Measurements from ENCODE around the gene TMEM132D. TPM values are rescaled to one million over a fixed set of nuclear protein-coding genes. Genes with fewer than 3 reads are reported as not detected.

Gene TMEM132D
- total RNA-seq, 1 experiment from 2014 or later, result 1.4 TPM

- TF ChIP-seq ZNF532 (CRISPR knock-in tag; IDR thresholded peaks at IDR 0.05; ENCODE audit: borderline replicate concordance) (no peak), CREB1 (CRISPR knock-in tag; IDR thresholded peaks at IDR 0.05) (no peak), IRF1 (CRISPR knock-in tag; IDR thresholded peaks at IDR 0.05) (no peak), TEAD4 (CRISPR knock-in tag; IDR thresholded peaks at IDR 0.05) (no peak), TCF7 (CRISPR knock-in tag; IDR thresholded peaks at IDR 0.05; ENCODE audit: low read depth) (no peak), E2F1 (CRISPR knock-in tag; IDR thresholded peaks at IDR 0.05) (no peak)
Observed at GRCh38 chr12:129641926-129642325, 261.9 kb downstream of the TMEM132D start (continued).

GRCh38 chr12:129635021-129635685, 268.7 kb downstream of the TMEM132D start:
- H3K27ac Mint-ChIP-seq, result no peak overlapping the region
- H3K4me3 Mint-ChIP-seq, result no peak overlapping the region
- peaks cover 80% of the 10 kb centered on the region for H3K36me3 Mint-ChIP-seq
- ATAC-seq (no peak), DNase-seq (ENCODE audit: low spot score) (no peak)
- TF ChIP-seq E2F5 (CRISPR knock-in tag; IDR thresholded peaks at IDR 0.05), result no peak
- ChIA-PET CTCF (no interaction called here), POLR2A (no interaction called here)
- peaks cover 20% of the 10 kb centered on the region for H3K27me3 Mint-ChIP-seq (ENCODE audit: low read depth)
- H3K4me1 Mint-ChIP-seq, result peaks cover 3% of the 10 kb centered on the region
- peaks cover 86% of the 10 kb centered on the region for H3K9me3 Mint-ChIP-seq

- Mint-ChIP-seq H3K27me3 (ENCODE audit: low read depth) (peaks cover 20% of the 10 kb centered on the region), H3K9me3 (peaks cover 87% of the 10 kb centered on the region), H3K4me1 (peaks cover 3% of the 10 kb centered on the region), H3K27ac (no peak overlapping the region), H3K36me3 (peaks cover 85% of the 10 kb centered on the region), H3K4me3 (no peak overlapping the region)
- ChIA-PET POLR2A (no interaction called here), CTCF (no interaction called here)
- ATAC-seq, result no peak
- DNase-seq (ENCODE audit: low spot score), result no peak
- TF ChIP-seq ZSCAN18 (CRISPR knock-in tag; IDR thresholded peaks at IDR 0.05), result no peak
- no peak for TF ChIP-seq SP1 (CRISPR knock-in tag; conservative IDR thresholded peaks at IDR 0.05)
- TF ChIP-seq ZNF512 (CRISPR knock-in tag; IDR thresholded peaks at IDR 0.05; ENCODE audit: borderline replicate concordance), result no peak
- no peak for TF ChIP-seq SOX15 (CRISPR knock-in tag; IDR thresholded peaks at IDR 0.05)
- no peak for TF ChIP-seq SMAD3 (CRISPR knock-in tag; IDR thresholded peaks at IDR 0.05; ENCODE audit: borderline replicate concordance)
- no peak for TF ChIP-seq HMGA2 (CRISPR knock-in tag; IDR thresholded peaks at IDR 0.05)
- TF ChIP-seq JUN (CRISPR knock-in tag; IDR thresholded peaks at IDR 0.05), result no peak
- no peak for TF ChIP-seq ZNF219 (CRISPR knock-in tag; IDR thresholded peaks at IDR 0.05; ENCODE audit: borderline replicate concordance)
- TF ChIP-seq ZNF396 (CRISPR knock-in tag; IDR thresholded peaks at IDR 0.05; ENCODE audit: borderline replicate concordance), result no peak
- no peak for TF ChIP-seq NR1H2 (CRISPR knock-in tag; IDR thresholded peaks at IDR 0.05)
- TF ChIP-seq ATF1 (CRISPR knock-in tag; IDR thresholded peaks at IDR 0.05), result no peak
- no peak for TF ChIP-seq CTCF (IDR thresholded peaks at IDR 0.05)
Observed at GRCh38 chr12:129631316-129631715, 272.5 kb downstream of the TMEM132D start.

Data from WTC11 (cell line).